ENCODE data around the gene MCUR1.
A peak's percentile ranks its signal among the peaks of the same experiment; 100 is the strongest.

The MCUR1 gene

GRCh38 chr6:13813026-13813425 lies 1.3 kb downstream of the MCUR1 start:
- Mint-ChIP-seq H3K4me3 (peak overlapping the region; percentile 84), H3K4me1 (peaks cover 32% of the 10 kb centered on the region), H3K9me3 (no peaks in the 10 kb centered on the region), H3K36me3 (peaks cover 2% of the 10 kb centered on the region), H3K27ac (peak overlapping the region; percentile 47), H3K27me3 (no peaks in the 10 kb centered on the region)
- ATAC-seq (ENCODE audit: low read depth) (no peak), DNase-seq (ENCODE audit: low spot score in 2 of 2) (no peak)

- peak overlapping the region; percentile 32 for H3K4me3 Mint-ChIP-seq
- peak overlapping the region; percentile 67 for H3K27ac Mint-ChIP-seq
- no peak for DNase-seq (ENCODE audit: low spot score in 2 of 2)
- no peaks in the 10 kb centered on the region for H3K27me3 Mint-ChIP-seq
- H3K9me3 Mint-ChIP-seq = no peaks in the 10 kb centered on the region
- H3K4me1 Mint-ChIP-seq = peaks cover 32% of the 10 kb centered on the region
- peaks cover 2% of the 10 kb centered on the region for H3K36me3 Mint-ChIP-seq
- ATAC-seq (ENCODE audit: low read depth) = no peak
Observed at GRCh38 chr6:13812359-13812642, 2.1 kb downstream of the MCUR1 start.

- H3K27ac Mint-ChIP-seq = peak overlapping the region; percentile 67
- no peaks in the 10 kb centered on the region for H3K9me3 Mint-ChIP-seq
- DNase-seq (ENCODE audit: low spot score in 2 of 2) = no peak
- H3K4me3 Mint-ChIP-seq = no peak overlapping the region
- peaks cover 32% of the 10 kb centered on the region for H3K4me1 Mint-ChIP-seq
- H3K27me3 Mint-ChIP-seq = no peaks in the 10 kb centered on the region
- H3K36me3 Mint-ChIP-seq = peaks cover 4% of the 10 kb centered on the region
- no peak for ATAC-seq (ENCODE audit: low read depth)
Observed at GRCh38 chr6:13811627-13812358, 2.6 kb downstream of the MCUR1 start.

- ATAC-seq (ENCODE audit: low read depth) (no peak), DNase-seq (ENCODE audit: low spot score in 2 of 2) (no peak)
- Mint-ChIP-seq H3K4me1 (peaks cover 32% of the 10 kb centered on the region), H3K36me3 (peaks cover 6% of the 10 kb centered on the region), H3K27me3 (no peaks in the 10 kb centered on the region), H3K27ac (peak overlapping the region; percentile 67), H3K4me3 (no peak overlapping the region), H3K9me3 (no peaks in the 10 kb centered on the region)
Observed at GRCh38 chr6:13810688-13811446, 3.5 kb downstream of the MCUR1 start.

GRCh38 chr6:13808801-13809200 lies 5.6 kb downstream of the MCUR1 start:
- Mint-ChIP-seq H3K4me1 (peaks cover 27% of the 10 kb centered on the region), H3K27ac (no peak overlapping the region), H3K9me3 (no peaks in the 10 kb centered on the region), H3K27me3 (no peaks in the 10 kb centered on the region), H3K4me3 (no peak overlapping the region), H3K36me3 (peaks cover 8% of the 10 kb centered on the region)
- no peak for ATAC-seq (ENCODE audit: low read depth)
- no peak for DNase-seq (ENCODE audit: low spot score in 2 of 2)

- no peaks in the 10 kb centered on the region for H3K27me3 Mint-ChIP-seq
- no peaks in the 10 kb centered on the region for H3K9me3 Mint-ChIP-seq
- no peak overlapping the region for H3K4me3 Mint-ChIP-seq
- DNase-seq (ENCODE audit: low spot score in 2 of 2) = no peak
- ATAC-seq (ENCODE audit: low read depth) = no peak
- no peak overlapping the region for H3K27ac Mint-ChIP-seq
- H3K36me3 Mint-ChIP-seq = peaks cover 8% of the 10 kb centered on the region
- peaks cover 19% of the 10 kb centered on the region for H3K4me1 Mint-ChIP-seq
Observed at GRCh38 chr6:13807696-13808095, 6.7 kb downstream of the MCUR1 start.

- Mint-ChIP-seq H3K27ac (no peak overlapping the region), H3K27me3 (no peaks in the 10 kb centered on the region), H3K4me1 (peaks cover under 1% of the 10 kb centered on the region), H3K4me3 (no peak overlapping the region), H3K9me3 (no peaks in the 10 kb centered on the region), H3K36me3 (peaks cover 17% of the 10 kb centered on the region)
- ATAC-seq (ENCODE audit: low read depth) = no peak
- DNase-seq (ENCODE audit: low spot score in 2 of 2) = no peak
Observed at GRCh38 chr6:13803581-13803980, 10.8 kb downstream of the MCUR1 start.

- Mint-ChIP-seq H3K36me3 (peaks cover 11% of the 10 kb centered on the region), H3K4me1 (no peaks in the 10 kb centered on the region), H3K27me3 (no peaks in the 10 kb centered on the region), H3K4me3 (no peak overlapping the region), H3K27ac (no peak overlapping the region), H3K9me3 (no peaks in the 10 kb centered on the region)
- DNase-seq (ENCODE audit: low spot score in 2 of 2) = no peak
- no peak for ATAC-seq (ENCODE audit: low read depth)
Observed at GRCh38 chr6:13800615-13801014, 13.7 kb downstream of the MCUR1 start.

- Mint-ChIP-seq H3K27me3 (no peaks in the 10 kb centered on the region), H3K4me1 (peaks cover 5% of the 10 kb centered on the region), H3K4me3 (no peak overlapping the region), H3K27ac (no peak overlapping the region), H3K9me3 (no peaks in the 10 kb centered on the region), H3K36me3 (peaks cover 13% of the 10 kb centered on the region)
- DNase-seq (ENCODE audit: low spot score in 2 of 2) = no peak
- ATAC-seq (ENCODE audit: low read depth) = no peak
Observed at GRCh38 chr6:13796781-13797180, 17.6 kb downstream of the MCUR1 start.

GRCh38 chr6:13795041-13795750 lies 19.2 kb downstream of the MCUR1 start:
- H3K36me3 Mint-ChIP-seq = peaks cover 6% of the 10 kb centered on the region
- ATAC-seq (ENCODE audit: low read depth) (peak; percentile 99), DNase-seq (ENCODE audit: low spot score in 2 of 2) (peak; percentile 74 to 81)
- peaks cover 5% of the 10 kb centered on the region for H3K4me1 Mint-ChIP-seq
- H3K27ac Mint-ChIP-seq = no peak overlapping the region
- H3K4me3 Mint-ChIP-seq = no peak overlapping the region
- H3K27me3 Mint-ChIP-seq = no peaks in the 10 kb centered on the region
- H3K9me3 Mint-ChIP-seq = no peaks in the 10 kb centered on the region

- no peak overlapping the region for H3K4me3 Mint-ChIP-seq
- no peak for DNase-seq (ENCODE audit: low spot score in 2 of 2)
Observed at GRCh38 chr6:13794184-13794583, 20.2 kb downstream of the MCUR1 start.

GRCh38 chr6:13789746-13790145 lies 24.6 kb downstream of the MCUR1 start:
- peaks cover 16% of the 10 kb centered on the region for H3K36me3 Mint-ChIP-seq
- DNase-seq (ENCODE audit: low spot score in 2 of 2) (no peak), ATAC-seq (ENCODE audit: low read depth) (no peak)
- no peaks in the 10 kb centered on the region for H3K9me3 Mint-ChIP-seq
- H3K27ac Mint-ChIP-seq = no peak overlapping the region
- H3K27me3 Mint-ChIP-seq = no peaks in the 10 kb centered on the region
- H3K4me1 Mint-ChIP-seq = peaks cover 3% of the 10 kb centered on the region
- no peak overlapping the region for H3K4me3 Mint-ChIP-seq

More at GRCh38 chr6:13794184-13794583, 20.2 kb downstream of the MCUR1 start:
- Mint-ChIP-seq H3K27ac (no peak overlapping the region), H3K9me3 (no peaks in the 10 kb centered on the region), H3K4me1 (peaks cover 5% of the 10 kb centered on the region), H3K36me3 (peaks cover 12% of the 10 kb centered on the region), H3K27me3 (no peaks in the 10 kb centered on the region)
- ATAC-seq (ENCODE audit: low read depth) = no peak

- peaks cover 15% of the 10 kb centered on the region for H3K36me3 Mint-ChIP-seq
- no peaks in the 10 kb centered on the region for H3K9me3 Mint-ChIP-seq
- DNase-seq (ENCODE audit: low spot score in 2 of 2) (no peak), ATAC-seq (ENCODE audit: low read depth) (no peak)
- no peaks in the 10 kb centered on the region for H3K4me1 Mint-ChIP-seq
- H3K27ac Mint-ChIP-seq = no peak overlapping the region
- no peaks in the 10 kb centered on the region for H3K27me3 Mint-ChIP-seq
- H3K4me3 Mint-ChIP-seq = no peak overlapping the region
Observed at GRCh38 chr6:13788820-13789219, 25.5 kb downstream of the MCUR1 start.

GRCh38 chr6:13787137-13787536 lies 27.2 kb downstream of the MCUR1 start:
- ATAC-seq (ENCODE audit: low read depth) (no peak), DNase-seq (ENCODE audit: low spot score in 2 of 2) (no peak)
- Mint-ChIP-seq H3K27ac (no peak overlapping the region), H3K27me3 (no peaks in the 10 kb centered on the region), H3K9me3 (no peaks in the 10 kb centered on the region), H3K36me3 (peaks cover 14% of the 10 kb centered on the region), H3K4me3 (no peak overlapping the region), H3K4me1 (no peaks in the 10 kb centered on the region)
